Hippocampal formation (tissue), 2 donors: Measurements from ENCODE around the gene DPYSL4.

Experiments
- DNase-seq, 2 donors: peaks; one replicate each; lab custom pipeline; 2025; lab: John Stamatoyannopoulos, UW

The DPYSL4 gene

GRCh38 chr10:132186488-132187429, at the start of gene DPYSL4:
TSS of gene DPYSL4 (plus strand) at chr10:132186948. CDS start at chr10:132187064, 116 bp downstream.
- DNase-seq: peak; percentile 37 to 42

- no peak for DNase-seq
Measured at GRCh38 chr10:132137111-132138072, 49.4 kb upstream of the DPYSL4 start.

GRCh38 chr10:132138133-132138532, 48.6 kb upstream of the DPYSL4 start:
- no peak for DNase-seq

GRCh38 chr10:132138596-132138995, 48.2 kb upstream of the DPYSL4 start:
- DNase-seq: no peak

GRCh38 chr10:132139526-132139925, 47.2 kb upstream of the DPYSL4 start:
- DNase-seq: no peak

- no peak for DNase-seq
Measured at GRCh38 chr10:132140167-132140925, 46.4 kb upstream of the DPYSL4 start.

GRCh38 chr10:132141076-132141475, 45.7 kb upstream of the DPYSL4 start:
- no peak for DNase-seq

- DNase-seq: no peak
Measured at GRCh38 chr10:132141526-132142395, 45.0 kb upstream of the DPYSL4 start.

GRCh38 chr10:132142396-132143161, 44.2 kb upstream of the DPYSL4 start:
- peak; percentile 13 to 18 for DNase-seq

- no peak for DNase-seq
Measured at GRCh38 chr10:132143162-132143561, 43.6 kb upstream of the DPYSL4 start.

- DNase-seq: no peak
Measured at GRCh38 chr10:132144086-132144485, 42.7 kb upstream of the DPYSL4 start.

- DNase-seq: no peak
Measured at GRCh38 chr10:132145002-132145401, 41.7 kb upstream of the DPYSL4 start.

- no peak for DNase-seq
Measured at GRCh38 chr10:132145521-132146185, 41.1 kb upstream of the DPYSL4 start.

GRCh38 chr10:132146271-132146671, 40.5 kb upstream of the DPYSL4 start:
- DNase-seq: no peak

GRCh38 chr10:132146941-132147915, 39.5 kb upstream of the DPYSL4 start:
- DNase-seq: no peak

GRCh38 chr10:132148261-132149251, 38.2 kb upstream of the DPYSL4 start:
- DNase-seq: no peak

- no peak for DNase-seq
Measured at GRCh38 chr10:132149271-132149670, 37.5 kb upstream of the DPYSL4 start.
